GM18951 (cell line): Measurements from ENCODE around the gene RMND1.

Source experiments
- POLR2A ChIP-seq: IDR thresholded peaks from 4 replicates; pipeline ENCODE4 v1.6.1; 2011; ENCODE audit warnings: mild to moderate bottlenecking; ENCODE audit not compliant: insufficient read length, insufficient read depth; ENCODE audit errors: extremely low read depth
- in situ Hi-C: fragments of 300-500 bp; cut with MboI; formaldehyde crosslinking; loops from one replicate; pipeline ENCODE4 v1.12.0; 2022; ENCODE audit warnings: low sequenced_read_pairs, mixed read lengths, inconsistent platforms; ENCODE audit not compliant: unreplicated experiment

The RMND1 gene

GRCh38 chr6:151451950-151452749, at the start of gene RMND1:
Gene RMND1 (minus strand): TSS chr6:151452126. CDS start chr6:151445811, 6,315 bp downstream.
- peak; percentile 75 for TF ChIP-seq POLR2A
- in situ Hi-C loops, result no loop called here

- no peak for TF ChIP-seq POLR2A
- in situ Hi-C loops, result no loop called here
Measured at GRCh38 chr6:151499551-151499950, 47.6 kb upstream of the RMND1 start.

GRCh38 chr6:151498327-151498726, 46.4 kb upstream of the RMND1 start:
- TF ChIP-seq POLR2A, result no peak
- in situ Hi-C loops, result no loop called here

GRCh38 chr6:151497905-151498304, 46.0 kb upstream of the RMND1 start:
- no peak for TF ChIP-seq POLR2A
- in situ Hi-C loops, result no loop called here

- in situ Hi-C loops, result no loop called here
- no peak for TF ChIP-seq POLR2A
Measured at GRCh38 chr6:151495380-151495779, 43.5 kb upstream of the RMND1 start.

GRCh38 chr6:151494936-151495320, 43.0 kb upstream of the RMND1 start:
- in situ Hi-C loops, result no loop called here
- no peak for TF ChIP-seq POLR2A

- in situ Hi-C loops, result no loop called here
- TF ChIP-seq POLR2A, result no peak
Measured at GRCh38 chr6:151494235-151494935, 42.5 kb upstream of the RMND1 start.

GRCh38 chr6:151493804-151494234, 41.9 kb upstream of the RMND1 start, which contains the start of gene CCDC170:
Gene CCDC170 (plus strand): TSS chr6:151494017. CDS start chr6:151494129, 112 bp downstream.
- no peak for TF ChIP-seq POLR2A
- in situ Hi-C loops, result no loop called here

GRCh38 chr6:151493161-151493803, 41.4 kb upstream of the RMND1 start:
- no peak for TF ChIP-seq POLR2A
- in situ Hi-C loops, result no loop called here

GRCh38 chr6:151490996-151491395, 39.1 kb upstream of the RMND1 start:
- in situ Hi-C loops, result no loop called here
- no peak for TF ChIP-seq POLR2A

GRCh38 chr6:151488226-151488625, 36.3 kb upstream of the RMND1 start:
- TF ChIP-seq POLR2A, result no peak
- in situ Hi-C loops, result no loop called here

- in situ Hi-C loops, result no loop called here
- TF ChIP-seq POLR2A, result no peak
Measured at GRCh38 chr6:151483994-151484393, 32.1 kb upstream of the RMND1 start.

- no peak for TF ChIP-seq POLR2A
- in situ Hi-C loops, result no loop called here
Measured at GRCh38 chr6:151482290-151482689, 30.4 kb upstream of the RMND1 start.
